HEK293 (cell line): Measurements from ENCODE around the gene RFNG.

Experiments
- CTCF ChIA-PET: fragments of 350-600 bp; formaldehyde crosslinking; extraction: SDS; loops from one replicate; lab custom pipeline; 2021; ENCODE audit warnings: antibody characterized with exemption; lab: Yijun Ruan, JAX
- POLR2A ChIA-PET: fragments of 300-600 bp; formaldehyde crosslinking; extraction: SDS; loops from one replicate; lab custom pipeline; 2020; ENCODE audit warnings: antibody characterized with exemption, inconsistent platforms; lab: Yijun Ruan, JAX
- H3K27ac ChIP-seq: fragments of 200-500 bp; sonication (Bioruptor generic); 2 replicates; pipeline ENCODE4 v1.5.1; 2014; ENCODE audit warnings: low read depth, low read length, control low read depth, inconsistent platforms; ENCODE audit errors: extremely low read depth
- H3K36me3 ChIP-seq, 2 experiments: fragments of 200-500 bp in 1 of 2; sonication (Bioruptor generic) in 1 of 2; 1 replicate in 1 of 2; 2 replicates in 1 of 2; pipeline ENCODE4 v1.5.1; 2014 to 2017; ENCODE audit warnings: inconsistent platforms in 2 of 2, low read length in 2 of 2; ENCODE audit not compliant: control insufficient read depth in 2 of 2, insufficient read depth in 1 of 2
- H3K4me1 ChIP-seq: fragments of 200-500 bp; sonication (Bioruptor generic); 2 replicates; pipeline ENCODE4 v1.5.1; 2014; ENCODE audit warnings: mild to moderate bottlenecking, low read length, inconsistent platforms; ENCODE audit not compliant: control insufficient read depth, insufficient read depth
- H3K4me3 ChIP-seq: 2 replicates; pipeline ENCODE4 v1.5.1; 2011; ENCODE audit warnings: low read depth, mild to moderate bottlenecking, control low read depth, low read length, moderate library complexity
- H3K9me3 ChIP-seq: fragments of 200-500 bp; sonication (Bioruptor generic); 2 replicates; pipeline ENCODE4 v1.5.1; 2014; ENCODE audit warnings: low read depth, low read length, inconsistent platforms; ENCODE audit not compliant: control insufficient read depth, insufficient read depth
- EGR2 ChIP-seq: fragments of 450-650 bp; formaldehyde crosslinking; IDR thresholded peaks from 2 replicates; pipeline ENCODE4 v1.5.1; 2016; ENCODE audit warnings: low read depth, missing biosample characterization, missing genetic modification characterization
- IKZF3 ChIP-seq: fragments of 450-650 bp; IDR thresholded peaks from 2 replicates; pipeline ENCODE4 v1.5.0; 2018; ENCODE audit warnings: missing biosample characterization, mild to moderate bottlenecking, missing genetic modification characterization, moderate library complexity
- PBX3 ChIP-seq: sonication (generic); formaldehyde crosslinking; IDR thresholded peaks from 2 replicates; pipeline ENCODE4 v1.8.1; 2022; ENCODE audit warnings: mild to moderate bottlenecking, moderate library complexity, missing genetic modification reagents
- SP2 ChIP-seq: fragments of 450-650 bp; formaldehyde crosslinking; IDR thresholded peaks from 2 replicates; pipeline ENCODE4 v1.5.1; 2016; ENCODE audit warnings: missing biosample characterization, missing genetic modification characterization
- TSHZ1 ChIP-seq: fragments of 450-650 bp; formaldehyde crosslinking; IDR thresholded peaks from 2 replicates; pipeline ENCODE4 v1.5.1; 2016; ENCODE audit warnings: missing biosample characterization, missing genetic modification characterization, borderline replicate concordance
- ZFP41 ChIP-seq: fragments of 450-650 bp; formaldehyde crosslinking; IDR thresholded peaks from 2 replicates; pipeline ENCODE4 v1.5.1; 2016; ENCODE audit warnings: missing biosample characterization, missing genetic modification characterization, borderline replicate concordance
- ZFP69B ChIP-seq: fragments of 450-650 bp; formaldehyde crosslinking; IDR thresholded peaks from 2 replicates; pipeline ENCODE4 v1.5.1; 2016; ENCODE audit warnings: missing biosample characterization, missing genetic modification characterization
- ZIC2 ChIP-seq: fragments of 450-650 bp; formaldehyde crosslinking; IDR thresholded peaks from 2 replicates; pipeline ENCODE4 v1.5.1; 2016; ENCODE audit warnings: missing biosample characterization, missing genetic modification characterization
- ZNF10 ChIP-seq: fragments of 450-650 bp; formaldehyde crosslinking; IDR thresholded peaks from 2 replicates; pipeline ENCODE4 v1.5.1; 2017; ENCODE audit warnings: missing biosample characterization, missing genetic modification characterization
- ZNF202 ChIP-seq: fragments of 450-650 bp; formaldehyde crosslinking; IDR thresholded peaks from 2 replicates; pipeline ENCODE4 v1.5.1; 2016; ENCODE audit warnings: missing biosample characterization, missing genetic modification characterization, borderline replicate concordance
- ZNF423 ChIP-seq: fragments of 450-650 bp; formaldehyde crosslinking; IDR thresholded peaks from 2 replicates; pipeline ENCODE4 v1.5.1; 2016; ENCODE audit warnings: missing biosample characterization, missing genetic modification characterization
- ZNF518A ChIP-seq: fragments of 450-650 bp; formaldehyde crosslinking; conservative IDR thresholded peaks from 2 replicates; pipeline ENCODE4 v1.5.1; 2016; ENCODE audit warnings: low read depth, missing biosample characterization, missing genetic modification characterization
- ZNF600 ChIP-seq: fragments of 450-650 bp; formaldehyde crosslinking; IDR thresholded peaks from 2 replicates; pipeline ENCODE4 v1.5.1; 2016; ENCODE audit warnings: missing biosample characterization, missing genetic modification characterization
- ZNF677 ChIP-seq: fragments of 450-650 bp; IDR thresholded peaks from 2 replicates; pipeline ENCODE4 v1.5.0; 2018; ENCODE audit warnings: missing biosample characterization, mild to moderate bottlenecking, missing genetic modification characterization, moderate library complexity
- ZNF692 ChIP-seq: fragments of 450-650 bp; formaldehyde crosslinking; IDR thresholded peaks from 2 replicates; pipeline ENCODE4 v1.5.1; 2016; ENCODE audit warnings: missing biosample characterization, missing genetic modification characterization
- ZNF701 ChIP-seq: fragments of 450-650 bp; formaldehyde crosslinking; IDR thresholded peaks from 2 replicates; pipeline ENCODE4 v1.5.1; 2016; ENCODE audit warnings: missing biosample characterization, missing genetic modification characterization

Gene RFNG

GRCh38 chr17:82056729-82057621 is 5.4 kb upstream of the RFNG start (continued):
- TF ChIP-seq ZNF518A (tag by site-specific recombination) (no peak), ZNF423 (tag by site-specific recombination) (peak; percentile 64), ZIC2 (tag by site-specific recombination) (peak; percentile 89), IKZF3 (tag by site-specific recombination) (no peak), ZNF600 (tag by site-specific recombination) (peak; percentile 25; the same call in 1 of the 2 replicates), SP2 (tag by site-specific recombination) (0 out of 2 replicates have a peak, but pooled peaks have one; percentile 27), ZNF701 (tag by site-specific recombination) (no peak)

GRCh38 chr17:82055965-82056728 is 4.5 kb upstream of the RFNG start:
- TF ChIP-seq ZFP69B (tag by site-specific recombination) (peak; percentile 93), ZNF202 (no peak), ZNF692 (tag by site-specific recombination) (peak; percentile 87)
- Histone ChIP-seq H3K27ac (peak overlapping the region; percentile 64), H3K4me3 (no peak overlapping the region), H3K36me3 (peaks cover 3 to 82% of the 10 kb centered on the region in 2 experiments; a peak in 2 of 3 replicates), H3K9me3 (no peaks in the 10 kb centered on the region), H3K4me1 (peaks cover 4% of the 10 kb centered on the region; the same call in 1 of the 2 replicates)
- POLR2A ChIA-PET = interaction anchor here (0.6 to 14.2 kb wide), 8 partner anchors 10 to 481 kb away, joined by 3 to 96 read pairs (median 4); partner anchors contain the start of genes DCXR and RAC3
- CTCF ChIA-PET = interaction anchor here (0.9 to 1.7 kb wide), 3 partner anchors 14 to 26 kb away, joined by 4 to 9 read pairs (median 5); partner anchors contain the start of gene DCXR

GRCh38 chr17:82055023-82055964 is 3.7 kb upstream of the RFNG start:
- ChIA-PET POLR2A (interaction anchor here (0.6 to 14.2 kb wide), 8 partner anchors 9 to 482 kb away, joined by 3 to 96 read pairs (median 4); partner anchors contain the start of genes CENPX, DCXR, LRRC45 and RAC3), CTCF (interaction anchor here (1.3 to 1.7 kb wide), 2 partner anchors 17 to 25 kb away, joined by 5 to 9 read pairs; partner anchors contain the start of gene DCXR)
- no peaks in the 10 kb centered on the region for H3K9me3 ChIP-seq
- peaks cover 7% of the 10 kb centered on the region for H3K4me1 ChIP-seq
- H3K27ac ChIP-seq = peak overlapping the region; percentile 37; the same call in 1 of the 2 replicates
- no peak overlapping the region for H3K4me3 ChIP-seq
- peaks cover 3 to 78% of the 10 kb centered on the region in 2 experiments; a peak in 2 of 3 replicates for H3K36me3 ChIP-seq
- TF ChIP-seq TSHZ1 (tag by site-specific recombination) (no peak), EGR2 (tag by site-specific recombination) (peak; percentile 88), ZNF10 (tag by site-specific recombination) (no peak), PBX3 (CRISPR knock-in tag) (peak; percentile 33; the same call in 1 of the 2 replicates), ZFP41 (tag by site-specific recombination) (no peak), ZNF677 (tag by site-specific recombination) (no peak)
